ENCODE results near the gene EPS8L1.

The EPS8L1 gene

GRCh38 chr19:55063492-55063843 lies 12.2 kb upstream of the EPS8L1 start:
- TF ChIP-seq CTCF (IDR thresholded peaks at IDR 0.05): no peak

- no peak for TF ChIP-seq CTCF (IDR thresholded peaks at IDR 0.05)
Measured at GRCh38 chr19:55066107-55066709, 9.5 kb upstream of the EPS8L1 start.

GRCh38 chr19:55067869-55068268 lies 7.8 kb upstream of the EPS8L1 start:
- TF ChIP-seq CTCF (IDR thresholded peaks at IDR 0.05): no peak

GRCh38 chr19:55068950-55069864 lies 6.5 kb upstream of the EPS8L1 start:
- no peak for TF ChIP-seq CTCF (IDR thresholded peaks at IDR 0.05)

GRCh38 chr19:55069865-55070197 lies 5.8 kb upstream of the EPS8L1 start:
- no peak for TF ChIP-seq CTCF (IDR thresholded peaks at IDR 0.05)

- no peak for TF ChIP-seq CTCF (IDR thresholded peaks at IDR 0.05)
Measured at GRCh38 chr19:55070466-55071128, 5.1 kb upstream of the EPS8L1 start.

GRCh38 chr19:55071129-55071502 lies 4.6 kb upstream of the EPS8L1 start:
- TF ChIP-seq CTCF (IDR thresholded peaks at IDR 0.05): no peak
